Myocyte (in vitro differentiated cells): ENCODE data around the gene TPH2. TPM values are rescaled to one million over a fixed set of nuclear protein-coding genes. Genes with fewer than 3 reads are reported as not detected.
A peak's percentile ranks its signal among the peaks of the same experiment; 100 is the strongest.

Source experiments
- DNase-seq: peaks from one replicate; pipeline ENCODE4 v3.0.0-alpha.2; 2012; ENCODE audit warnings: low read depth
- total RNA-seq: library from RNA; depleted of rRNA; stranded (reverse); fragments of >200 nt; gene quantifications from 2 replicates; pipeline ENCODE4 v1.2.3, GENCODE V29; 2014

Gene TPH2
- total RNA-seq, 1 donor from 2014 or later: not detected

DNA sequence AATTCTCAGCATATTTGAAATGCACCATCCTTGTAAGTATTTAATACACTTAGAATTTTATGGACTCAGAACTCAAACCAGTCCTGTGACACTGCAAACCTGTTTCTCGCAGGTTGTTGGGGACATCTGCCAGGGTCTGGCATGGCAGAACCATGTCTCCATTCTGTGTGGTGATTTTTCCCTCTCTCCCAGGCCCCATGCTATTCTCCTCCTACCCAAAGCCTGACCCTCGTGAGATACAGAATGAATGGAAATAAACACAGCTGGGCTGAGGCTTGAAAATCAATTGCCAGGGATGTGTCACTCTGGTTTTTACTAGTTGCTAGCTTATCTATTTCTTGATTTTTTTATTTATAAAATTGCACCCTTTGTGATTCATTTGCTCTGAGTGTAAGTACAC lies 19.8 kb downstream of the TPH2 start:
- no peak for DNase-seq

- DNase-seq: no peak
Measured at GRCh38 chr12:71958993-71959578, 20.4 kb downstream of the TPH2 start.

DNA sequence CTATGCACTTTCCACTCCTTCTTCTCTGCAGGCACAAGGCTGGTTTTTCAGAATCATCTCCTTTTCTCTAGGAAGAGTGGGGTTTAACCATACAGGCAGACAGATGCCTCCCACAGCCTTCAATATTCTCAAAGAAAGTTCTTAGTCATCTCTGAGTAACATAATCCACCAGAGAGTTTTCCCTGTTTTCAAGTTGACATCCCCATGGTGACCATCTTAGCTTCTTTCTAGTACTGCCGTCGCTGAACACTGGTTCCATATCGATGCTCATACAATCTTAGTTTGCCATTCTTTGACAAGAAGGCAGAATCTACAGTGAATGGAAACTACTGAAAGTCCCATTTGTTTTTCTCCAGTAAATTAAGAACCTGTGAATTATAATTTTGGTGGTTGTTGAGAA lies 28.6 kb downstream of the TPH2 start:
- peak; percentile 5 for DNase-seq

DNA sequence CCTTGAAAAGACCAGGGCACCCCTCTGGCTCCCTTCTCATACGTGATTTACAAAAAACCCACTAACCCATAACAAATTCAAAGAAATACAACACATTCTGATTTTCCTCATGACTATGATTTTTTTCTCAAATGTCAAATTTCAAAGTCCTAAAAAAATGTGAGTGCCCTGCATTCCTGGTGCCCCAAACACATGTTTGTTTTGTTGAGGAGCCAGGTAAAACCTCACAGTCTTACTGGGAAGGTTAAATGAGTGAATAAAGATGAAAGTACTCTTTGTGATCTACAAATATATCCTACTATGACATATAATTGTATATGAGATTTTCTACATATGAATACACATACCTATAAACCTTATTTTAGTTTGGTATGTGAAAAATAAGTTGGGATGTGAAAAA lies 30.7 kb downstream of the TPH2 start:
- DNase-seq: no peak

GRCh38 chr12:71970031-71970430 lies 31.4 kb downstream of the TPH2 start:
- DNase-seq: no peak

- DNase-seq: no peak
Measured at GRCh38 chr12:71972441-71973074, 33.9 kb downstream of the TPH2 start.

- no peak for DNase-seq
Measured at GRCh38 chr12:71973687-71974086, 35.0 kb downstream of the TPH2 start.

- no peak for DNase-seq
Measured at GRCh38 chr12:71980538-71980937, 41.9 kb downstream of the TPH2 start.

- peak; percentile 1 for DNase-seq
Measured at GRCh38 chr12:71981149-71981548, 42.5 kb downstream of the TPH2 start.

- DNase-seq: no peak
Measured at GRCh38 chr12:71994715-71995114, 56.1 kb downstream of the TPH2 start.

DNA sequence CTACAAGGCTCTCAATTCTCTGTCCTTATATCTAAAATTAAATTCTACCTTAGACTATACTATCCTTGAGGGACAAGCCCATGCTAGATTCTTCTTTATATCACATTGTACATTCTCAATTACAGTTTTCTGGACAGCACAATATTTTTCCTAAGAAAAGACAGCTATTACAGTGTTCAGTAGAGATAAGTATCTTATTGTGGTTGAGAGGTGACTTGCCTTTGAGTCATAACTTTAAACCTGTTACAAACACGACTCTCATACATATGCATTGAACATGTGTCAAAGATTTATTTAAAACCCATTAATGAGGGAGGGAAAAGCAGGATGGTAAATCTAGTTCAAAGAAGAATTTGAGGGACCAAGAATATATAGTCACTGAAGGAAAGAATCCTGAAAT lies 61.1 kb downstream of the TPH2 start:
- no peak for DNase-seq

DNA sequence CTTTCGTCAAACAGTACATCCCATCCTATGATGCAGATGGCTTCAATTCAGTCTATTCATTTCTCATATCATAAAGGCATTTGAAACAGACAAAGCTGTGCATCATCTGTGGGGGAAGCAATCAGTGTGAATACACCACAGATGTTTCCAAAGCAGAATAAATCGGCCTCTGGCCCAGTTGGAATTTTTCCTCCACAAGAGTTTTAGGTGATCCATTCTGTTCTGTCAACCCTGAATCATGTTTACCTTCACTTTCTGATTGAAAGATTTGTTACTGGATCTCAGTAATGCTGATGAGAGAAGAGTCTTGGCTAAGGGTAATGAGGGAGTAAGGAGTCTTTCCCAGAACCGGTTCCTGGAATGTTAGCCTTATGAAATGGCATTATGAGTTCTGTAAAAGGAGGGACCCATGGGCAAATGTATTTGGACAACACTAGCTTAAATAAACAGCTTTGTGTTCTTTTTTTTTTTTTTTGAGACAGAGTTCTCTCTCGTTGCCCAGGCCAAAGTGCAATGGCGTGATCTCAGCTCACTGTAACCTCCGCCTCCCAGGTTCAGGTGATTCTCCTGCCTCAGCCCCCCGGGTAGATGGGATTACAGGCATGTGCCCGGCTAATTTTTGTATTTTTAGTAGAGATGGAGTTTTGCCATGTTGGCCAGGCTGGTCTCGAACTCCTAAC lies 62.5 kb downstream of the TPH2 start:
- no peak for DNase-seq

DNA sequence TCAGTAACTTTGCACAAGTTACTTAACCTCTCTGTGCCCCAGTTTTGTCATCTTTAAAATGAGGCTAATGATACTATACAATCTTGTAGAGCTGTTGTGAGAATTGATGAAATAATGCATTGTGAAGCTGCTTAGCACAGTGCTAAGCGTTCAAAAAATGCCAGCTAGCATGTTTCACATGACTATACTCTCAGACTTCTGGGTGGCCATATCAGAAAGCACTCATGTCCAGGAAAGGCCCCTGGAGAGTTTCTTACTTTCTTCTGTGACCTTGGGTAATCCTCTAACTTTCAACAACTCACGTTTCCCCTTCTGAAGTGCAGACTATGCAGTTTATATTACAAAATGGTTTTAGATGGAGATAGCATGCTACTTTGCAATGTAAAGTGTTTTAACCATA lies 68.1 kb downstream of the TPH2 start:
- no peak for DNase-seq

- no peak for DNase-seq
Measured at GRCh38 chr12:72010356-72010755, 71.7 kb downstream of the TPH2 start.

GRCh38 chr12:72011374-72011773 lies 72.7 kb downstream of the TPH2 start:
- DNase-seq: no peak

DNA sequence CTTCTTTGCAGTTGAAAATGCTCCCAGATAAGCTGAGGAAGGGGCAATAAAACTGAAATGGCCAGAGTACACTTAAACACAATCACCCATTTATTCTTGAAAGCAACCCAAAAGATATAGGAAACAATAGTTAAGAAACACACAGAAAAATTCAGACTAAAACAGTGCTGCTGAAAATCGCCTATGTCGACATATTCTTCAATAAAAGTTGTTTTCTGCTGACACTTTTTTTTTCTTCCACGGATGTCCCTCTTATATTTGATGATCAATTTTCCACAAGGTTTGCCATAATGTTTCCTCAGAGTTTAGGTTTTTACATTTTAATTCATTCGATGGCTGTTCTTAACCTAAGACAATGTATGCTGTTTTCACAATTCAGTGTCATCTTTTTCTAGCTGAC lies 74.2 kb downstream of the TPH2 start:
- DNase-seq: no peak

- DNase-seq: no peak
Measured at GRCh38 chr12:72015895-72016294, 77.2 kb downstream of the TPH2 start.

GRCh38 chr12:72017054-72017651 lies 78.5 kb downstream of the TPH2 start:
- peak; percentile 71 for DNase-seq

DNA sequence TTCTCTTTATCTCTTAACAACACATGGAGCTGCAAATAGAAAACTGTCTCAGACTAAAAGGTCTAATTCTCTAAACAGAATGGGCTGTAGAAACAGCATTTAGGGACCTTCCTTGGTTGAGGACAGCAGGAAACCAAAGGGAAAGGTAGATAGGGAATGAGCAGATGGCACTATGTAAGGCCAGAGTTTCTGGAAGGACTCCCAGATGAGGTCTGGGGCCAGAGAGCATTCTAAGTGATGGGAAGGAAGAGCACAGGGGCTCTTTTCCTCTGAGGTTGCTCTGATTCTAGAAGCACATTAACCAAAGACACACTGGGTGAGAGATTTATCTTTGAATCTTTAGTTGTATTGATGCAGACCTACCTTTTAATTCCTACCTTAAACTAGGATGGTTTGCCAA lies 79.4 kb downstream of the TPH2 start:
- DNase-seq: no peak

DNA sequence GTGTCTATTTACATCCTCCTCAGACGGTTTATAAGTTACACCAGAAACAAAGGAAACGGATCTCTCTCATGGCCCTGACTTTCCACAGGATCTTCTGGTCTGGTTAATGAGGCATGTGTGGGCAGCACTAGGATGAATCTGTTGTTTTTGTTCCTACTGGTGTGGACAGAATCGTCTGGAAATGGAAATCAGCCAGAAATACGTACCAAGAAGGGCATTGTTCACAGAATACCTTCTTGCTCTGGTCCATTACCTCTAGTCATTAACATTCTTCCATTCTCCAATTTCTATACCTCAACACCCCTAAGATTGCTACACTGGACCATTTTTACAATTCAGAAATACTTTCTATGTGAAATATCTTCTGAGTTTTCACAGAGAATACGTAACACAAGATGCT lies 86.0 kb downstream of the TPH2 start:
- DNase-seq: no peak

- no peak for DNase-seq
Measured at GRCh38 chr12:72025524-72025923, 86.9 kb downstream of the TPH2 start.

DNA sequence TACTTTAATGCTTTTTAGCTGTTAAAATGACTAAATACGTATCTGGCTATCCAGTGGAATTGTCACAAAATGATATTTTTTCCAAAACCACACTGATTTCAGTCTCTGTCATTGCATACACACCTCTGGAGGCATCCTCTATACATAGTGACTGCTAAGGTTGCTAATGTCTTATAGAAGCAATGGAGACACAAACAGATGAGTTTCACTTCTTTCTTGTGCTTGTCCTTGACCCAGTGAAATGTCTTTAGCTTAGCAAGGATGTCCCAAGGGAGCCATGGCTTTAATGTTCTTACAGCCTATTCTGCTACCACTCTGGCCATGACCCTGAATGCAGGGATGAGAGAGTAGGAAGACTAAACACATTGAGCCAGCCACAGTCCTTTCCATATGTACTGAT lies 90.3 kb downstream of the TPH2 start:
- DNase-seq: no peak

DNA sequence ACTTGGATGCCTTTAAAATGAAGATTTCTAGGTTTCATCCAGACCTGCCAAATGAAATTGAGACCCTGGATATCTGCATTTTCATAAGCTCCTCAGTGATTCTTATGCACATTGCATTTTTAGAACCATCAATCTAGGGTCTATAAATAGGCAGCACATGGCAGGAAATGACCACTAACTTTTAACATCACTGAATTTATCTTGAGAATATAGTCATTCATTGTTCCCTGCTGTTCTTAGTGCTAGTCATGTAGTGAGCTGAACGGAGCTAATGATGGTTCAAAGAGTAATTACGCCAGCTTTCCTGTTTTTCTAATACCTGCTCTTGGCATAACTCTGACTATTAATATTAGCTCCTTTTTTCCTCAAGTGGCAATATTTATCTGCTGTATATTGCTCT lies 91.6 kb downstream of the TPH2 start:
- DNase-seq: no peak
